ENCODE measurements around the gene PDIA4.
"Not testable (repeated sequence)": the region's sequence is repeated elsewhere in the genome, so short reads cannot be mapped to it uniquely, and the experiment has no call there.

The PDIA4 gene

GRCh38 chr7:149041350-149041749 lies 13.0 kb upstream of the PDIA4 start:
- H3K27ac ChIP-seq, result no peak overlapping the region
- ChIA-PET CTCF (no interaction called here), POLR2A (ENCODE audit: low non-redundant PET) (no interaction called here)
- DNase-seq (ENCODE audit: low spot score), result no peak
- TF ChIP-seq CTCF (conservative IDR thresholded peaks at IDR 0.05; ENCODE audit: low read depth), result no peak

GRCh38 chr7:149038641-149039040 lies 10.3 kb upstream of the PDIA4 start:
- H3K27ac ChIP-seq; DNase-seq (ENCODE audit: low spot score); POLR2A ChIA-PET (ENCODE audit: low non-redundant PET); CTCF ChIA-PET: not testable (repeated sequence)

GRCh38 chr7:149036676-149037075 lies 8.4 kb upstream of the PDIA4 start:
- POLR2A ChIA-PET (ENCODE audit: low non-redundant PET), result no interaction called here
- H3K27ac ChIP-seq, result no peak overlapping the region
- TF ChIP-seq CTCF (conservative IDR thresholded peaks at IDR 0.05; ENCODE audit: low read depth), result no peak
- CTCF ChIA-PET, result no interaction called here
- DNase-seq (ENCODE audit: low spot score), result no peak

DNA sequence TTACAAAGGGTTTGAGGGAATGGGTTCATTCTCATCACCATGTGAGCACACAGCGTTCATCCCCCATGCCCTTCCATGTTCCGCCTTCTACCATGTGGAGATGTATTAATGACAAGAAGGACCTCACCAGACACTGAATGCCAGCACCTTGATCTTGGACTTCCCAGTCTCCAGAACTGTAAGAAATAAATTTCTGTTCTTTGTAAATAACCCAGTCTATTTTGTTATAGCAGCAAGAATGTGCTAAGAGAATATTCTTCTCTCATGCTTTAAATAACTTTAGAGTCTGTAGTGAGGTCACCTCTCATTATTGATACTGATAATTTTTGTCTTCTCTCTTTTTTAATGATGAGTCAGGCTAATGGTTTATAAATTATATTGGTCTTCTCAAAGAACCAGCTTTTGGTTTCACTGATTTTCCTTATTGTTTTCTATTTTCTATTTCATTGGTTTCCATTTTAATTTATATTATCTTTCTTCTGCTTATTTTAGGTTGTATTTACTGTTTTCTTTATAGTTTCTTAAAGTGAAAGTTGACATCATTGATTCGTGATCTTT lies 3.1 kb upstream of the PDIA4 start:
- ChIA-PET POLR2A (ENCODE audit: low non-redundant PET) (no interaction called here), CTCF (no interaction called here)
- DNase-seq (ENCODE audit: low spot score), result no peak
- TF ChIP-seq CTCF (conservative IDR thresholded peaks at IDR 0.05; ENCODE audit: low read depth), result no peak
- no peak overlapping the region for H3K27ac ChIP-seq

- DNase-seq (ENCODE audit: low spot score); H3K27ac ChIP-seq; POLR2A ChIA-PET (ENCODE audit: low non-redundant PET); CTCF ChIA-PET: not testable (repeated sequence)
Observed at GRCh38 chr7:149030439-149030838, 2.1 kb upstream of the PDIA4 start.

DNA sequence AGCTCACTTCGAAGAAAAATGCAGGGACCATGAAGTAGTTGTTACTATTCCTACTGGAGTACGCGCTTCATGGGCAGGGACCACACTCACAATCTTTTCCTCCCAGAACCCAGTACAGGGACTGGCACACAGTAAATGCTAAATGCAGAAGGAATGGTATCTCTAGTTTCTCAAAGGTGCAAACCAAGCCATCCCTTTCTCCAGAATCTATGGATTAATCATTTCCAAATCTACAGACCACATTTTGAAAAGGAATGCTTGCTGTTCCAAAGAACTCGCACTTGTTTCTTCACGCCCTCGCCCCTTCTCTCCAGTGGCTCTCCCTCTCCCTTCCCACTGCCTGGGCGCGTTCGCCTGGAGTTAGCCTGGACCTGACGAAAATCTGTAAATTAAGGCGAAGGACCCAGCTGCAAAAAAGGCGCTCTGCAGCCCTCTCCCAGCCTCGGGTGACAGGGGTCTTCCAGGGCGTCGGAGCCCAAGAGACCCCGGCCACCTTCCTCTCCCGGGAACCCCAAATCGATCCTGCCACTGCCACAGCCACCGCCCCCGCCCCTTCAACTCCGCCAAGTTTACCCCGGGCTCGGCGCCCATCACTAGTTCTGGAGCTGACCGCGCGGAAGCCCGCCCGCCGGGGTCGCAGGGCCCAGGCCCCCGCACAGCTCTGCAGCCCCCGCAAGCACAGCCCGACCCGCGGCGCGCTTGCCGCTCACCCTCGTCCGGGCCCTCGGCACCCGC lies 527 bp downstream of the PDIA4 start:
- TF ChIP-seq CTCF (conservative IDR thresholded peaks at IDR 0.05; ENCODE audit: low read depth), result no peak
- ChIA-PET CTCF (no interaction called here), POLR2A (ENCODE audit: low non-redundant PET) (interaction anchor here (0.7 kb wide), 1 partner anchor 98 kb away, joined by 4 read pairs; no protein-coding TSS in a partner anchor)
- peak overlapping the region; percentile 93 for H3K27ac ChIP-seq
- DNase-seq (ENCODE audit: low spot score), result peak; percentile 7

- POLR2A ChIA-PET (ENCODE audit: low non-redundant PET), result no interaction called here
- no peak overlapping the region for H3K27ac ChIP-seq
- no peak for TF ChIP-seq CTCF (conservative IDR thresholded peaks at IDR 0.05; ENCODE audit: low read depth)
- no peak for DNase-seq (ENCODE audit: low spot score)
- CTCF ChIA-PET, result interaction anchor here (0.8 kb wide), 1 partner anchor 39 kb away, joined by 3 read pairs; no protein-coding TSS in a partner anchor
Observed at GRCh38 chr7:149027055-149027454, 1.2 kb downstream of the PDIA4 start.
